Gastroesophageal sphincter (tissue), 4 donors: Measurements from ENCODE around the gene VIPR1. TPM values are rescaled to one million over a fixed set of nuclear protein-coding genes. Genes with fewer than 3 reads are reported as not detected.
A peak's percentile ranks its signal among the peaks of the same experiment; 100 is the strongest.

ENCODE experiments used
- ATAC-seq: fragments of 150-250 bp; one replicate; pipeline ENCODE4 v1.9.1; 2016; ENCODE audit warnings: mild to moderate bottlenecking, moderate library complexity
- H3K27ac ChIP-seq, 4 donors: fragments of 200-600 bp; sonication (generic) in 3 of 4; 1 replicate in 3 of 4; 2 replicates in 1 of 4; pipeline ENCODE4 v1.5.1; 2016 to 2019
- H3K27me3 ChIP-seq: fragments of 200-600 bp; sonication (generic); one replicate; pipeline ENCODE4 v1.5.1; 2019
- H3K36me3 ChIP-seq, 2 donors: fragments of 200-600 bp; sonication (generic); one replicate each; pipeline ENCODE4 v1.5.1; 2019; ENCODE audit warnings: control low read depth in 1 of 2
- H3K4me1 ChIP-seq, 3 donors: fragments of 200-600 bp; sonication (generic); 1 replicate in 2 of 3; 2 replicates in 1 of 3; pipeline ENCODE4 v1.5.1; 2016 to 2019; ENCODE audit warnings: control low read depth in 2 of 3
- H3K4me3 ChIP-seq, 2 donors: fragments of 200-600 bp; sonication (generic); one replicate each; pipeline ENCODE4 v1.5.1; 2019; ENCODE audit warnings: mild to moderate bottlenecking in 1 of 2, moderate library complexity in 1 of 2
- H3K9me3 ChIP-seq, 3 donors: fragments of 200-600 bp; sonication (generic); one replicate each; pipeline ENCODE4 v1.5.1; 2017 to 2019; ENCODE audit warnings: control low read depth in 2 of 3
- CTCF ChIP-seq, 4 experiments: fragments of 200-600 bp in 2 of 4; fragments of 450-650 bp in 2 of 4; sonication (generic) in 1 of 4; IDR thresholded peaks; one replicate each; pipeline ENCODE4 v1.5.1; 2017 to 2019; ENCODE audit warnings: antibody characterized with exemption in 4 of 4, mild to moderate bottlenecking in 2 of 4, moderate library complexity in 2 of 4
- EP300 ChIP-seq: sonication (generic); formaldehyde crosslinking; IDR thresholded peaks from one replicate; pipeline ENCODE4 v1.6.1; 2017; ENCODE audit warnings: antibody characterized with exemption, mild to moderate bottlenecking
- POLR2A ChIP-seq, 2 donors: fragments of 450-650 bp; IDR thresholded peaks; one replicate each; pipeline ENCODE4 v1.6.1; 2017; ENCODE audit warnings: antibody characterized with exemption in 2 of 2, mild to moderate bottlenecking in 2 of 2, moderate library complexity in 1 of 2
- POLR2AphosphoS5 ChIP-seq: sonication (generic); formaldehyde crosslinking; IDR thresholded peaks from one replicate; pipeline ENCODE4 v1.6.1; 2017; ENCODE audit warnings: antibody characterized with exemption
- WGBS, 2 donors: methylation state at CpG; one replicate each; pipeline ENCODE4 v1.1.5; 2018; ENCODE audit warnings: low coverage in 1 of 2; 5-methylcytosine and 5-hydroxymethylcytosine counted together
- total RNA-seq, 4 donors: library from RNA; depleted of rRNA; stranded (reverse); fragments of >200 nt; gene quantifications; one replicate each; pipeline ENCODE4 v1.1.0, GENCODE V29; 2016

Gene VIPR1
- total RNA-seq, 4 donors from 2014 or later, result 3.8 to 9.5 (median 5.9) TPM

GRCh38 chr3:42535981-42536784, 33.7 kb downstream of the VIPR1 start:
- Histone ChIP-seq H3K4me1 (peaks cover 0 to 3% (median 0%) of the 10 kb centered on the region in 3 donors), H3K27me3 (no peaks in the 10 kb centered on the region), H3K9me3 (no peaks in the 10 kb centered on the region), H3K4me3 (no peak overlapping the region), H3K27ac (no peak overlapping the region), H3K36me3 (no peaks in the 10 kb centered on the region)
- WGBS, 2 donors, result 44 to 48% methylated on average over 3 to 4 of the region's 35 CpGs
- no peak for TF ChIP-seq POLR2A (IDR thresholded peaks at IDR 0.05)
- peak in 1 of 4 experiments; percentile 10 for TF ChIP-seq CTCF (IDR thresholded peaks at IDR 0.05)
- TF ChIP-seq POLR2AphosphoS5, result no peak
- no peak for ATAC-seq

GRCh38 chr3:42537350-42537749, 34.9 kb downstream of the VIPR1 start:
- Histone ChIP-seq H3K9me3 (no peaks in the 10 kb centered on the region), H3K27ac (no peak overlapping the region), H3K36me3 (no peaks in the 10 kb centered on the region), H3K4me3 (no peak overlapping the region), H3K27me3 (no peaks in the 10 kb centered on the region), H3K4me1 (peaks cover 0 to 3% (median 0%) of the 10 kb centered on the region in 3 donors)
- ATAC-seq, result no peak
- TF ChIP-seq CTCF (IDR thresholded peaks at IDR 0.05) (no peak), EP300 (no peak)

- no peak overlapping the region for H3K4me3 ChIP-seq
- ATAC-seq, result no peak
- no peaks in the 10 kb centered on the region for H3K36me3 ChIP-seq
- H3K4me1 ChIP-seq, result peaks cover 3 to 22% (median 8%) of the 10 kb centered on the region in 3 donors
- no peak overlapping the region for H3K27ac ChIP-seq
- no peak for TF ChIP-seq EP300
- TF ChIP-seq CTCF (IDR thresholded peaks at IDR 0.05), result peak in 3 of 4 experiments; percentile 38 to 73 (median 45)
- no peak for TF ChIP-seq POLR2A (IDR thresholded peaks at IDR 0.05)
- TF ChIP-seq POLR2AphosphoS5, result no peak
- 100% methylated on average over 1 of the region's 14 CpGs; no CpG with 5 or more reads in 1 of the 2 donors for WGBS, 2 donors
- no peaks in the 10 kb centered on the region for H3K9me3 ChIP-seq
- H3K27me3 ChIP-seq, result no peaks in the 10 kb centered on the region
Observed at GRCh38 chr3:42539871-42540714, 37.6 kb downstream of the VIPR1 start.

GRCh38 chr3:42541079-42541478, 38.6 kb downstream of the VIPR1 start:
- H3K27me3 ChIP-seq, result no peaks in the 10 kb centered on the region
- H3K4me3 ChIP-seq, result no peak overlapping the region
- no peak for ATAC-seq
- H3K27ac ChIP-seq, result no peak overlapping the region
- H3K9me3 ChIP-seq, result no peaks in the 10 kb centered on the region
- H3K4me1 ChIP-seq, result peaks cover 3 to 31% (median 12%) of the 10 kb centered on the region in 3 donors
- H3K36me3 ChIP-seq, result no peaks in the 10 kb centered on the region
- TF ChIP-seq POLR2A (IDR thresholded peaks at IDR 0.05) (no peak), POLR2AphosphoS5 (no peak), EP300 (no peak), CTCF (IDR thresholded peaks at IDR 0.05) (no peak)
- WGBS, 2 donors, result 47 to 50% methylated on average over 2 of the region's 3 CpGs
